SK-N-SH (cell line): Measurements from ENCODE around the gene RABGGTB.

Source experiments
- EP300 ChIP-seq, 2 experiments: IDR thresholded peaks; 2 replicates each; pipeline versions ENCODE4 v1.4.0 to v1.6.1; 2012; ENCODE audit warnings: borderline replicate concordance in 1 of 2, low read depth in 1 of 2, low read length in 1 of 2
- GABPA ChIP-seq: IDR thresholded peaks from 2 replicates; pipeline ENCODE4 v1.4.0; 2012; ENCODE audit warnings: low read depth, mild to moderate bottlenecking
- GATA2 ChIP-seq: sonication (generic); formaldehyde crosslinking; IDR thresholded peaks from 2 replicates; pipeline ENCODE4 v1.5.0; 2020; ENCODE audit warnings: mild to moderate bottlenecking, missing genetic modification reagents
- JUND ChIP-seq: IDR thresholded peaks from 2 replicates; pipeline ENCODE4 v1.4.0; 2012
- POLR2AphosphoS5 ChIP-seq: IDR thresholded peaks from 2 replicates; pipeline ENCODE4 v1.6.1; 2012; ENCODE audit warnings: low read depth, low read length
- TAF1 ChIP-seq: IDR thresholded peaks from 2 replicates; pipeline ENCODE4 v1.6.1; 2012; ENCODE audit warnings: low read depth, mild to moderate bottlenecking, low read length, moderate library complexity, borderline replicate concordance
- TCF12 ChIP-seq: IDR thresholded peaks from 2 replicates; pipeline ENCODE4 v1.4.0; 2012
- TEAD4 ChIP-seq: IDR thresholded peaks from 2 replicates; pipeline ENCODE4 v1.4.0; 2012; ENCODE audit warnings: mild to moderate bottlenecking, borderline replicate concordance; ENCODE audit not compliant: insufficient read depth
- USF1 ChIP-seq: IDR thresholded peaks from 2 replicates; pipeline ENCODE4 v1.4.0; 2012; ENCODE audit warnings: low read depth, borderline replicate concordance
- USF2 ChIP-seq: fragments of 150-350 bp; IDR thresholded peaks from 2 replicates; pipeline ENCODE4 v1.6.1; 2017; ENCODE audit warnings: antibody characterized with exemption, low read length, low read depth, borderline replicate concordance
- YY1 ChIP-seq: IDR thresholded peaks from 2 replicates; pipeline ENCODE4 v1.4.0; 2012; ENCODE audit warnings: low read depth, mild to moderate bottlenecking
- TF ChIP-seq, protein P1 (sequence below): fragments of 200-600 bp; sonication (generic); IDR thresholded peaks from 2 replicates; pipeline ENCODE4 v1.6.1; 2017; ENCODE audit warnings: antibody characterized with exemption, mild to moderate bottlenecking, moderate library complexity
- TF ChIP-seq, protein P2 (sequence below): IDR thresholded peaks from 2 replicates; pipeline ENCODE4; 2012

DNA sequence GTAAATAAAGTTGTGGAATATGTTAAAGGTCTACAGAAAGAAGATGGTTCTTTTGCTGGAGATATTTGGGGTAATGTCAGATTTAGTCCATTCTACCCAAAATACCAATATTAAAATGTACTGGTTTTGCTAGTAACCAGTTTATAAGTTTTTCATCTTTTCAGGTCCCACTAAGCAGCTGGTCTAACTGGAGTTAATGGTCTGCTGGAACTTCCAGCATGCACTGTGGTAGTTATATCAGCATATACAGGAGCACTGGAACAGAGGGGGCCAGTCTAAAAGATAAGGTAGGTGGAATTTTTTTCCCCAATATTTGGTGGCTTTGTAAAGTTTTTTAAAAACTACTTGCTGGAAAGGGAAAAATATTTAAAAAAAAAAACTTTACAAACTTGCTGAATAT, 3.9 kb downstream of the RABGGTB start:
- TF ChIP-seq, protein P1, sequence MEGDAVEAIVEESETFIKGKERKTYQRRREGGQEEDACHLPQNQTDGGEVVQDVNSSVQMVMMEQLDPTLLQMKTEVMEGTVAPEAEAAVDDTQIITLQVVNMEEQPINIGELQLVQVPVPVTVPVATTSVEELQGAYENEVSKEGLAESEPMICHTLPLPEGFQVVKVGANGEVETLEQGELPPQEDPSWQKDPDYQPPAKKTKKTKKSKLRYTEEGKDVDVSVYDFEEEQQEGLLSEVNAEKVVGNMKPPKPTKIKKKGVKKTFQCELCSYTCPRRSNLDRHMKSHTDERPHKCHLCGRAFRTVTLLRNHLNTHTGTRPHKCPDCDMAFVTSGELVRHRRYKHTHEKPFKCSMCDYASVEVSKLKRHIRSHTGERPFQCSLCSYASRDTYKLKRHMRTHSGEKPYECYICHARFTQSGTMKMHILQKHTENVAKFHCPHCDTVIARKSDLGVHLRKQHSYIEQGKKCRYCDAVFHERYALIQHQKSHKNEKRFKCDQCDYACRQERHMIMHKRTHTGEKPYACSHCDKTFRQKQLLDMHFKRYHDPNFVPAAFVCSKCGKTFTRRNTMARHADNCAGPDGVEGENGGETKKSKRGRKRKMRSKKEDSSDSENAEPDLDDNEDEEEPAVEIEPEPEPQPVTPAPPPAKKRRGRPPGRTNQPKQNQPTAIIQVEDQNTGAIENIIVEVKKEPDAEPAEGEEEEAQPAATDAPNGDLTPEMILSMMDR: no peak
- TF ChIP-seq EP300 (IDR thresholded peaks at IDR 0.05; ENCODE audit: borderline replicate concordance in 1 of 2, low read depth in 1 of 2, low read length in 1 of 2): no peak
- TF ChIP-seq USF2: no peak
- no peak for TF ChIP-seq TAF1
- no peak for TF ChIP-seq USF1
- no peak for TF ChIP-seq TCF12
- TF ChIP-seq POLR2AphosphoS5: no peak
- TF ChIP-seq GABPA: no peak
- 0 out of 2 replicates have a peak, but pooled peaks have one; percentile 4 for TF ChIP-seq JUND
- no peak for TF ChIP-seq GATA2
- TF ChIP-seq, protein P2, sequence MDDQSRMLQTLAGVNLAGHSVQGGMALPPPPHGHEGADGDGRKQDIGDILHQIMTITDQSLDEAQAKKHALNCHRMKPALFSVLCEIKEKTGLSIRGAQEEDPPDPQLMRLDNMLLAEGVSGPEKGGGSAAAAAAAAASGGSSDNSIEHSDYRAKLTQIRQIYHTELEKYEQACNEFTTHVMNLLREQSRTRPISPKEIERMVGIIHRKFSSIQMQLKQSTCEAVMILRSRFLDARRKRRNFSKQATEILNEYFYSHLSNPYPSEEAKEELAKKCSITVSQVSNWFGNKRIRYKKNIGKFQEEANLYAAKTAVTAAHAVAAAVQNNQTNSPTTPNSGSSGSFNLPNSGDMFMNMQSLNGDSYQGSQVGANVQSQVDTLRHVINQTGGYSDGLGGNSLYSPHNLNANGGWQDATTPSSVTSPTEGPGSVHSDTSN: no peak
- TF ChIP-seq TEAD4: no peak
- TF ChIP-seq YY1: no peak
